GM12878 (cell line): ENCODE data around the gene HOXB2. TPM values are rescaled to one million over a fixed set of nuclear protein-coding genes. Genes with fewer than 3 reads are reported as not detected.

Experiments
- ATAC-seq: fragments of 200-7000 bp; cut with Tn5 transposase; 3 replicates; pipeline ENCODE4 v1.9.1; 2020; ENCODE audit warnings: mild to moderate bottlenecking, moderate library complexity
- BruUV-seq: library from RNA; stranded (reverse); fragments of 400-500 nt; replicated peaks from 2 replicates; lab custom pipeline; 2021; lab: Mats Ljungman, UMichigan
- CTCF ChIA-PET: fragments of 300-600 bp; sonication (Branson Sonifier 250); formaldehyde crosslinking; extraction: SDS; loops from one replicate; lab custom pipeline; 2021; ENCODE audit warnings: inconsistent platforms; lab: Yijun Ruan, JAX
- POLR2A ChIA-PET: fragments of 350-600 bp; formaldehyde crosslinking; extraction: SDS; loops from one replicate; lab custom pipeline; 2021; ENCODE audit warnings: inconsistent platforms; lab: Charles Lee
- RAD21 ChIA-PET: fragments of 300-600 bp; sonication (Branson Sonifier 250); formaldehyde crosslinking; loops from one replicate; lab custom pipeline; 2023; ENCODE audit warnings: antibody characterized with exemption; ENCODE audit not compliant: unreplicated experiment; lab: Charles Lee
- SMC1A ChIA-PET: fragments of 300-600 bp; sonication (Branson Sonifier 250); formaldehyde crosslinking; loops from one replicate; lab custom pipeline; 2023; ENCODE audit not compliant: unreplicated experiment, uncharacterized antibody; lab: Charles Lee
- DNase-seq: peaks from one replicate; pipeline ENCODE4 v3.0.0-alpha.2; 2011; ENCODE audit warnings: low read depth, low spot score
- FAIRE-seq: peaks from 3 replicates; lab custom pipeline; 2011; peaks lifted over from hg19 to GRCh38; lab: Jason Lieb, UNC
- H2AFZ ChIP-seq: 2 replicates; pipeline ENCODE4 v1.6.0; 2011; ENCODE audit warnings: low read depth, low read length, control low read depth; ENCODE audit not compliant: control insufficient read depth
- H3K27ac ChIP-seq: 2 replicates; pipeline ENCODE4 v1.5.1; 2011; ENCODE audit warnings: control low read depth; ENCODE audit not compliant: control insufficient read depth, insufficient read depth
- H3K27me3 ChIP-seq, 2 experiments: replicated peaks in 1 of 2; 2 replicates each; pipeline versions ENCODE4 v1.6.0 to v1.6.1; 2011; ENCODE audit warnings: low read length in 1 of 2; ENCODE audit not compliant: control insufficient read depth in 2 of 2, insufficient read depth in 2 of 2
- H3K36me3 ChIP-seq, 2 experiments: 2 replicates each; pipeline ENCODE4 v1.5.1; 2011; ENCODE audit warnings: low read length in 1 of 2; ENCODE audit not compliant: control insufficient read depth in 2 of 2, insufficient read depth in 2 of 2
- H3K4me1 ChIP-seq: 2 replicates; pipeline ENCODE4 v1.6.1; 2011; ENCODE audit warnings: mild to moderate bottlenecking, low read length, moderate library complexity, mixed read lengths; ENCODE audit not compliant: control insufficient read depth, insufficient read depth
- H3K4me2 ChIP-seq: 2 replicates; pipeline ENCODE4 v1.6.0; 2011; ENCODE audit warnings: control low read depth; ENCODE audit not compliant: control insufficient read depth, insufficient read depth
- H3K4me3 ChIP-seq: fragments of 200-600 bp; sonication (generic); 2 replicates; pipeline ENCODE4 v1.5.1; 2016
- H3K79me2 ChIP-seq: 2 replicates; pipeline ENCODE4 v1.6.0; 2011; ENCODE audit warnings: low read length; ENCODE audit not compliant: control insufficient read depth, insufficient read depth
- H3K9ac ChIP-seq: 2 replicates; pipeline ENCODE4 v1.8.0; 2011; ENCODE audit warnings: low read length, control low read depth, mixed read lengths; ENCODE audit not compliant: control insufficient read depth, insufficient read depth
- H3K9me3 ChIP-seq: replicated peaks from 3 replicates; pipeline ENCODE4 v1.5.1; 2011; ENCODE audit warnings: mild to moderate bottlenecking, low read length; ENCODE audit not compliant: control insufficient read depth, insufficient read depth
- H4K20me1 ChIP-seq: 2 replicates; pipeline ENCODE4 v1.6.0; 2011; ENCODE audit not compliant: control insufficient read depth, insufficient read depth
- BCL11A ChIP-seq: IDR thresholded peaks from 2 replicates; pipeline ENCODE4 v1.6.1; 2011; ENCODE audit warnings: low read depth, low read length
- CREM ChIP-seq: IDR thresholded peaks from 2 replicates; pipeline ENCODE4 v1.6.1; 2014; ENCODE audit warnings: antibody characterized with exemption, low read depth
- CUX1 ChIP-seq: IDR thresholded peaks from 2 replicates; pipeline ENCODE4 v1.6.1; 2012; ENCODE audit warnings: improper control_type of control experiment, low read depth, low read length; ENCODE audit not compliant: insufficient replicate concordance
- ELK1 ChIP-seq: IDR thresholded peaks from 2 replicates; pipeline ENCODE4 v1.6.1; 2012; ENCODE audit warnings: low read depth, low read length, improper control_type of control experiment
- ESRRA ChIP-seq: IDR thresholded peaks from 2 replicates; pipeline ENCODE4 v1.6.1; 2012; ENCODE audit warnings: mild to moderate bottlenecking, low read length, improper control_type of control experiment
- HDAC2 ChIP-seq: fragments of 200-600 bp; sonication (generic); IDR thresholded peaks from 2 replicates; pipeline ENCODE4 v1.6.1; 2017
- JUNB ChIP-seq: IDR thresholded peaks from 2 replicates; pipeline ENCODE4 v1.6.1; 2016; ENCODE audit warnings: antibody characterized with exemption, mild to moderate bottlenecking
- NKRF ChIP-seq: fragments of 450-650 bp; conservative IDR thresholded peaks from 2 replicates; pipeline ENCODE4 v1.6.1; 2017; ENCODE audit warnings: mild to moderate bottlenecking, moderate library complexity
- RUNX3 ChIP-seq: IDR thresholded peaks from 2 replicates; pipeline ENCODE4 v1.6.1; 2012; ENCODE audit warnings: low read length, inconsistent platforms
- SIX5 ChIP-seq: IDR thresholded peaks from 2 replicates; pipeline ENCODE4 v1.6.1; 2011; ENCODE audit warnings: mild to moderate bottlenecking, low read depth, low read length, moderate library complexity; ENCODE audit not compliant: severe bottlenecking
- SREBF1 ChIP-seq: IDR thresholded peaks from 2 replicates; pipeline ENCODE4 v1.6.1; 2012; ENCODE audit warnings: mild to moderate bottlenecking, low read length
- SRF ChIP-seq, 2 experiments: IDR thresholded peaks; 2 replicates each; pipeline ENCODE4 v1.6.1; 2011; ENCODE audit warnings: low read depth in 2 of 2, low read length in 2 of 2, mild to moderate bottlenecking in 1 of 2, moderate library complexity in 1 of 2
- TCF12 ChIP-seq: IDR thresholded peaks from 2 replicates; pipeline ENCODE4 v1.6.1; 2011; ENCODE audit warnings: low read depth, mild to moderate bottlenecking, low read length
- TCF7 ChIP-seq: IDR thresholded peaks from 2 replicates; pipeline ENCODE4 v1.6.1; 2014; ENCODE audit warnings: antibody characterized with exemption, borderline replicate concordance
- WGBS: methylation state at CpG from one replicate; pipeline ENCODE4 v1.1.6; 2016; ENCODE audit warnings: low lambda C conversion rate; ENCODE audit not compliant: insufficient replicate concordance, insufficient coverage; ENCODE audit errors: missing lambda C conversion rate; 5-methylcytosine and 5-hydroxymethylcytosine counted together
- in situ Hi-C: fragments of 300-500 bp; cut with MboI; formaldehyde crosslinking; loops from 9 replicates; pipeline ENCODE4 v1.14.3; 2018; ENCODE audit warnings: mixed read lengths
- intact Hi-C: fragments of 100-400 bp; cut with micrococcal nuclease; formaldehyde crosslinking; loops from one replicate; pipeline ENCODE4 v1.14.2; 2022; ENCODE audit not compliant: unreplicated experiment
- polyA plus RNA-seq, 11 experiments: library from polyadenylated mRNA; depleted of rRNA in 4 of 11; unstranded in 6 of 11; stranded (reverse) in 5 of 11; fragments of >200 nt; fragmentation: Nextera tagmentation in 4 of 11; fragmentation: Illumina TruSeq in 1 of 11; extraction: Ambion mirVana in 4 of 11; extraction: Trizol in 1 of 11; gene quantifications; 1 replicate in 1 of 11; 2 replicates in 10 of 11; pipeline versions ENCODE4 v1.2.1 to v1.2.3, GENCODE V29; 2011 to 2016; ENCODE audit warnings: inconsistent platforms in 2 of 11, missing spikeins in 2 of 11, low read depth in 1 of 11
- total RNA-seq, 4 experiments: library from RNA; depleted of rRNA in 3 of 4; stranded (reverse); fragments of >200 nt in 3 of 4; fragmentation: Illumina TruSeq in 1 of 4; extraction: Trizol in 1 of 4; gene quantifications; 2 replicates each; pipeline versions ENCODE4 v1.2.1 to v1.2.3, GENCODE V29; 2013 to 2021

HOXB2 gene
- total and polyA plus RNA-seq, 10 of the 15 experiments (the other 5 are each of a cell fraction or from before 2014, with no cell fraction given): 0.16 to 8.8 (median 2.3) TPM

GRCh38 chr17:48587276-48588073 lies 42.6 kb upstream of the HOXB2 start:
- H3K27me3 ChIP-seq: peaks cover 0 to 4% of the 10 kb centered on the region in 2 experiments; a peak in 2 of 4 replicates
- ATAC-seq: no peak
- H3K9ac ChIP-seq: no peak overlapping the region
- BruUV-seq: no TSS peak
- SMC1A ChIA-PET: interaction anchor here (0.5 to 3.0 kb wide), 14 partner anchors 12 to 501 kb away, joined by 3 to 23 read pairs (median 4); no protein-coding TSS in a partner anchor
- H4K20me1 ChIP-seq: no peaks in the 10 kb centered on the region
- H3K4me1 ChIP-seq: peaks cover 2% of the 10 kb centered on the region
- RAD21 ChIA-PET: interaction anchor here (0.8 to 2.6 kb wide), 10 partner anchors 31 to 372 kb away, joined by 3 to 13 read pairs (median 6); no protein-coding TSS in a partner anchor
- no peak overlapping the region for H3K4me2 ChIP-seq
- no peak for FAIRE-seq
- H3K9me3 ChIP-seq: no peaks in the 10 kb centered on the region
- no peak overlapping the region for H3K4me3 ChIP-seq
- CTCF ChIA-PET: interaction anchor here (0.8 to 3.3 kb wide), 17 partner anchors 13 to 617 kb away, joined by 3 to 22 read pairs (median 4); partner anchors contain the start of gene CDK5RAP3
- no peak for DNase-seq
- POLR2A ChIA-PET: interaction anchor here (0.6 to 1.1 kb wide), 3 partner anchors 86 to 475 kb away, joined by 3 to 4 read pairs (median 3); no protein-coding TSS in a partner anchor
- intact Hi-C loops (no loop called here), in situ Hi-C loops (no loop called here)
- H3K36me3 ChIP-seq: no peaks in the 10 kb centered on the region
- no peaks in the 10 kb centered on the region for H3K79me2 ChIP-seq
- 53% methylated on average over 5 of the region's 5 CpGs for WGBS
- no peak overlapping the region for H3K27ac ChIP-seq
- no peak overlapping the region for H2AFZ ChIP-seq
- TF ChIP-seq BCL11A (no peak), ESRRA (no peak), ELK1 (no peak), RUNX3 (no peak), NKRF (no peak), CUX1 (no peak), TCF12 (no peak), SRF (IDR thresholded peaks at IDR 0.05; ENCODE audit: low read depth in 2 of 2, low read length in 2 of 2) (no peak), SREBF1 (no peak), HDAC2 (no peak), TCF7 (no peak), SIX5 (no peak), JUNB (no peak), CREM (no peak)
